Heart right ventricle (tissue), 16 donors: ENCODE results near the gene SLCO2A1. TPM values are rescaled to one million over a fixed set of nuclear protein-coding genes. Genes with fewer than 3 reads are reported as not detected.
A peak's percentile ranks its signal among the peaks of the same experiment; 100 is the strongest.

Experiments used
- ATAC-seq, 8 donors: fragments of 200-7000 bp; cut with Tn5 transposase; one replicate each; pipeline ENCODE4 v1.9.1; 2020; ENCODE audit warnings: mild to moderate bottlenecking in 8 of 8, moderate library complexity in 8 of 8, moderate number of reproducible peaks in 1 of 8
- DNase-seq, 2 donors: peaks; one replicate each; pipeline ENCODE4 v3.0.0-alpha.2; 2020
- H3K27ac ChIP-seq, 10 donors: fragments of 200-600 bp; sonication (generic) in 2 of 10; one replicate each; pipeline versions ENCODE4 v1.5.0 to v1.8.0; 2020 to 2022; ENCODE audit warnings: mild to moderate bottlenecking in 3 of 10
- H3K27me3 ChIP-seq, 7 donors: fragments of 200-600 bp; one replicate each; pipeline ENCODE4 v1.8.0; 2021 to 2022; ENCODE audit warnings: mild to moderate bottlenecking in 2 of 7
- H3K36me3 ChIP-seq, 9 donors: fragments of 200-600 bp; sonication (generic) in 1 of 9; one replicate each; pipeline versions ENCODE4 v1.5.0 to v1.8.0; 2020 to 2022; ENCODE audit warnings: mild to moderate bottlenecking in 2 of 9
- H3K4me1 ChIP-seq, 9 donors: fragments of 200-600 bp; sonication (generic) in 1 of 9; one replicate each; pipeline versions ENCODE4 v1.5.0 to v1.8.0; 2020 to 2022; ENCODE audit warnings: mild to moderate bottlenecking in 4 of 9
- H3K4me3 ChIP-seq, 10 donors: fragments of 200-600 bp; sonication (generic) in 2 of 10; one replicate each; pipeline versions ENCODE4 v1.5.0 to v1.8.0; 2020 to 2022; ENCODE audit warnings: mild to moderate bottlenecking in 7 of 10, moderate library complexity in 2 of 10
- H3K9me3 ChIP-seq, 11 donors: fragments of 200-600 bp in 10 of 11; sonication (generic) in 2 of 11; one replicate each; pipeline versions ENCODE4 v1.5.0 to v1.8.0; 2013 to 2022; ENCODE audit warnings: mild to moderate bottlenecking in 2 of 11, control low read depth in 1 of 11, moderate library complexity in 1 of 11
- WGBS, 2 donors: extraction: QIAGEN DNeasy Blood & Tissue Kit; methylation state at CpG; one replicate each; pipeline ENCODE4 v1.1.7; 2013; ENCODE audit warnings: inconsistent platforms in 1 of 2; 5-methylcytosine and 5-hydroxymethylcytosine counted together
- intact Hi-C, 10 donors: fragments of 100-400 bp; cut with DNase I; formaldehyde crosslinking; loops; one replicate each; pipeline versions ENCODE4 v1.11.1 to v1.14.2; 2022
- polyA plus RNA-seq, 2 donors: library from polyadenylated mRNA; stranded (reverse); fragments of 200-250 nt; gene quantifications; one replicate each; pipeline ENCODE4 v1.2.3, GENCODE V29; 2013
- total RNA-seq, 10 donors: library from RNA; stranded (reverse); fragmentation: NEBNext Ultra II Directional in 3 of 10; extraction: Animal tissue kit (Norgen Biotek cat#: 25700) in 3 of 10; gene quantifications; one replicate each; pipeline versions ENCODE4 v1.2.1 to v1.2.4, GENCODE V29; 2021 to 2023
- TF ChIP-seq, protein P1 (sequence below), 9 donors: fragments of 200-600 bp; sonication (generic) in 2 of 9; IDR thresholded peaks; one replicate each; pipeline versions ENCODE4 v1.5.0 to v1.8.0; 2021 to 2022; ENCODE audit warnings: antibody characterized with exemption in 9 of 9, mild to moderate bottlenecking in 5 of 9, moderate library complexity in 1 of 9
- donor health status: Arrhythmogenic right ventricular cardiomyopathy.
- donor health status: ischemic (EF 13 %, LVEDD 7.1; RV severe dilation, severe dysfunction).
- donor health status: healthy with polysubstance abuse.
- donor health status: DM: no; HTN: yes; CAD: no.
- donor health status: DM: no; HTN: no; CAD: no.
- donor health status: ischemic (EF 25% LVEDD 6.9; RV normal size, moderate dysfunction).
- donor health status: ischemic (EF 25% LVEDD 5.7; RV mildly dilated, moderate dysfunction).
- donor health status: healthy.
- donor health status: DM: yes; HTN: yes; CAD: no.
- donor health status: Ischemic cardiomyopathy.
- donor health status: ischemic (EF 35%, LVEDD 5.7; RV mildly dilated, moderate dysfunction).
- donor health status: nonischemic (EF 11% LVEDD 7.7; RV severe dilation, severe dysfunction).
- donor health status: DM: yes; HTN: yes; CAD: no.
- donor health status: PGD.
- donor health status: ischemic (EF 29% LVEDD 5.4; RV normal size, mild dysfunction).
- donor health status: nonischemic (EF 23%, LVEDD 6.1; RV moderate dilation, normal function).

SLCO2A1 gene
- total and polyA plus RNA-seq, 12 donors = 3.6 to 30.4 (median 10.0) TPM

DNA sequence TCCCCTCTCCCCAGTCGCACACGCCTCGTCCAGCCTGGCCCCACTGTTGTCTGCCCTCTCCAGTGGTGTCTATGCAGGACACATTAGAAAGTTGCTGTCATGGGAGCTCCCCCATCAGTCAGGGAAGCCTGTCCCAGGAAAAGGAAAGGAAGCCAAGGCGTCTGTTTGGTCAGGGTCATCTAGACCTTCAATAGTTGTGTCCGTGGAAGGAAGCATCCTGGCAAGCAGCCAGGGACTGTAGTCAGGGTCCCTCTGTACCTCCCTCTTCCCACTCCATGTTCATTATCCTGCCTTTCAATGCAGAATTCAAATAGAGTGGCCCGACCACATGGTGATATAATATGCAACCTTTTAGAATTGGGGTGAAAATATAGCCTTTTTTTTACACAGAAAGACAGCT is 73.4 kb downstream of the SLCO2A1 start:
- intact Hi-C loops = no loop called here
- no peaks in the 10 kb centered on the region for H3K9me3 ChIP-seq
- DNase-seq (peak in 1 of 2 donors; percentile 46), ATAC-seq (peak in 7 of 8 donors; percentile 23 to 77 (median 70))
- H3K4me3 ChIP-seq = no peak overlapping the region
- H3K27ac ChIP-seq = no peak overlapping the region
- 47 to 54% methylated on average over 6 of the region's 6 CpGs for WGBS, 2 donors
- no peaks in the 10 kb centered on the region for H3K27me3 ChIP-seq
- H3K36me3 ChIP-seq = no peaks in the 10 kb centered on the region
- peaks cover 0 to 27% (median 9%) of the 10 kb centered on the region in 9 donors for H3K4me1 ChIP-seq
- TF ChIP-seq, protein P1, sequence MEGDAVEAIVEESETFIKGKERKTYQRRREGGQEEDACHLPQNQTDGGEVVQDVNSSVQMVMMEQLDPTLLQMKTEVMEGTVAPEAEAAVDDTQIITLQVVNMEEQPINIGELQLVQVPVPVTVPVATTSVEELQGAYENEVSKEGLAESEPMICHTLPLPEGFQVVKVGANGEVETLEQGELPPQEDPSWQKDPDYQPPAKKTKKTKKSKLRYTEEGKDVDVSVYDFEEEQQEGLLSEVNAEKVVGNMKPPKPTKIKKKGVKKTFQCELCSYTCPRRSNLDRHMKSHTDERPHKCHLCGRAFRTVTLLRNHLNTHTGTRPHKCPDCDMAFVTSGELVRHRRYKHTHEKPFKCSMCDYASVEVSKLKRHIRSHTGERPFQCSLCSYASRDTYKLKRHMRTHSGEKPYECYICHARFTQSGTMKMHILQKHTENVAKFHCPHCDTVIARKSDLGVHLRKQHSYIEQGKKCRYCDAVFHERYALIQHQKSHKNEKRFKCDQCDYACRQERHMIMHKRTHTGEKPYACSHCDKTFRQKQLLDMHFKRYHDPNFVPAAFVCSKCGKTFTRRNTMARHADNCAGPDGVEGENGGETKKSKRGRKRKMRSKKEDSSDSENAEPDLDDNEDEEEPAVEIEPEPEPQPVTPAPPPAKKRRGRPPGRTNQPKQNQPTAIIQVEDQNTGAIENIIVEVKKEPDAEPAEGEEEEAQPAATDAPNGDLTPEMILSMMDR (IDR thresholded peaks at IDR 0.05) = no peak

DNA sequence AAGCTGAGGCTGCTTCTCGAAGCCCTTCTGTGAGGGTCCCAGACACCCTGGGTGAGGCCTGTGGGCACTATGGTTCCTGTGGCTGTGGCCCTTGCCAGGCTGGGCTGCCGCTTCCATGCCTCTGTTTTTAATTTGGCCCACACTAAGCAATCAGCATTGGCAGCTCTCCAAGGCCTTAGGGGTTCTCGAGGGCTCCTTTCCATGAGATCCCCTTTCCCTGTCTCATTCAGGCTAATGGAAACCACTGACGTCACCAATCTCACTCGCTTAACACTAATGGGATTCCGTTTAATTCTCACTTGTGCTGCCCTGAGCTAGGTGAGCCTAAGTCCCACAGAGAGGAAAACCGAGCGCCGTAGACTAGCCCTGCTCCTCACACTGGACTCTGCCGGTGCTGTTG is 73.8 kb downstream of the SLCO2A1 start:
- Histone ChIP-seq H3K9me3 (no peaks in the 10 kb centered on the region), H3K4me3 (no peak overlapping the region), H3K36me3 (no peaks in the 10 kb centered on the region), H3K4me1 (peaks cover 0 to 27% (median 9%) of the 10 kb centered on the region in 9 donors), H3K27me3 (no peaks in the 10 kb centered on the region), H3K27ac (no peak overlapping the region)
- TF ChIP-seq, protein P1 (IDR thresholded peaks at IDR 0.05) = no peak
- peak in 4 of 8 donors; percentile 10 to 37 (median 16) for ATAC-seq
- intact Hi-C loops = no loop called here
- 69 to 74% methylated on average over 10 of the region's 10 CpGs for whole genome bisulfite sequencing, 2 donors
- no peak for DNase-seq

GRCh38 chr3:133954717-133955360 is 74.9 kb downstream of the SLCO2A1 start:
- Histone ChIP-seq H3K27ac (no peak overlapping the region), H3K9me3 (no peaks in the 10 kb centered on the region), H3K4me1 (peaks cover 0 to 27% (median 9%) of the 10 kb centered on the region in 9 donors), H3K36me3 (no peaks in the 10 kb centered on the region), H3K27me3 (no peaks in the 10 kb centered on the region), H3K4me3 (no peak overlapping the region)
- intact Hi-C loops = no loop called here
- 93 to 96% methylated on average over 11 of the region's 11 CpGs for WGBS, 2 donors
- ATAC-seq (no peak), DNase-seq (no peak)
- TF ChIP-seq, protein P1 (IDR thresholded peaks at IDR 0.05) = no peak

DNA sequence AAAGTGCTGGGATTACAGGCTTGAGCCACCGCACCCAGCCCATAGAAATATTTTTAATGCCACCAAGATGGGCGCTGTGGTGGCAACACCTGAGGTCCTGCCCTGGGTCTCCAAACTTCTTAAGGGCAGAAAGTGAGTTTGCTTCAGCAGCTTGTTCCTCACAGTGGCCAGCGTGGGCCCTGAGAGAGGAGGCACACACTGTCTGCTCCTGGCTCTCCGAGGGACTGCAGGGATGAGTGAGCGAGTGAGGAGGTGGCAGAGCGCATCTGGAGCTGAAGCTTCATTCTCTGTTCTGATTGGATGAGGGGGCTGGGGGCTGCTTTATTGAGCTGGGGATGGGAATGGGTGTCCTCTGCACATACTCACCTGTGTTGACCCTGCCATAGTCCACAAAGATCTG is 76.4 kb downstream of the SLCO2A1 start:
- ATAC-seq = no peak
- Histone ChIP-seq H3K36me3 (no peaks in the 10 kb centered on the region), H3K27me3 (no peaks in the 10 kb centered on the region), H3K27ac (no peak overlapping the region), H3K4me3 (no peak overlapping the region), H3K4me1 (peaks cover 0 to 39% (median 15%) of the 10 kb centered on the region in 9 donors), H3K9me3 (no peaks in the 10 kb centered on the region)
- intact Hi-C loops = no loop called here
- 82 to 93% methylated on average over 6 of the region's 6 CpGs for WGBS, 2 donors
- no peak for DNase-seq
- TF ChIP-seq, protein P1 (IDR thresholded peaks at IDR 0.05) = no peak
